HepG2 (cell line): ENCODE data around the gene PTK7. TPM values are rescaled to one million over a fixed set of nuclear protein-coding genes. Genes with fewer than 3 reads are reported as not detected.
A peak's percentile ranks its signal among the peaks of the same experiment; 100 is the strongest.

Source experiments
- ATF1 ChIP-seq: IDR thresholded peaks from 2 replicates; pipeline ENCODE4 v1.6.1; 2016; ENCODE audit warnings: mild to moderate bottlenecking, control low read depth
- ATM ChIP-seq: fragments of 450-650 bp; IDR thresholded peaks from 2 replicates; pipeline ENCODE4 v1.7.1; 2017; ENCODE audit warnings: mild to moderate bottlenecking, borderline replicate concordance
- EZH2 ChIP-seq: conservative IDR thresholded peaks from 2 replicates; pipeline ENCODE4 v1.6.1; 2012; ENCODE audit warnings: mild to moderate bottlenecking, low read depth, low read length, moderate library complexity
- GLI4 ChIP-seq: sonication (generic); formaldehyde crosslinking; IDR thresholded peaks from 2 replicates; pipeline ENCODE4 v1.5.1; 2020; ENCODE audit warnings: missing genetic modification reagents, mild to moderate bottlenecking, moderate library complexity, borderline replicate concordance
- NRL ChIP-seq: sonication (generic); formaldehyde crosslinking; IDR thresholded peaks from 2 replicates; pipeline ENCODE4 v1.5.0; 2020; ENCODE audit warnings: missing genetic modification reagents, mild to moderate bottlenecking, moderate library complexity, borderline replicate concordance
- PHF5A ChIP-seq: IDR thresholded peaks from one replicate; pipeline ENCODE4 v1.6.1; 2018; ENCODE audit warnings: low read depth, missing genetic modification reagents; ENCODE audit not compliant: unreplicated experiment
- POLR2AphosphoS5 ChIP-seq: IDR thresholded peaks from 2 replicates; pipeline ENCODE4 v1.6.1; 2012; ENCODE audit warnings: low read depth, low read length
- RBAK ChIP-seq: sonication (generic); formaldehyde crosslinking; IDR thresholded peaks from 2 replicates; pipeline ENCODE4 v1.5.1; 2020; ENCODE audit warnings: mild to moderate bottlenecking, missing genetic modification reagents
- REPIN1 ChIP-seq: sonication (generic); formaldehyde crosslinking; IDR thresholded peaks from 2 replicates; pipeline ENCODE4 v1.8.0; 2022; ENCODE audit warnings: missing genetic modification reagents, low read depth, mild to moderate bottlenecking, borderline replicate concordance
- SNRNP70 ChIP-seq: fragments of 200-400 bp; formaldehyde crosslinking; IDR thresholded peaks from 2 replicates; pipeline ENCODE4 v1.6.1; 2017; ENCODE audit warnings: mild to moderate bottlenecking, low read depth, low read length, moderate library complexity
- ZBTB20 ChIP-seq: sonication (generic); formaldehyde crosslinking; IDR thresholded peaks from 2 replicates; pipeline ENCODE4 v1.8.1; 2023; ENCODE audit warnings: missing genetic modification reagents, low read depth, mild to moderate bottlenecking, borderline replicate concordance
- ZNF331 ChIP-seq: sonication (generic); formaldehyde crosslinking; IDR thresholded peaks from 2 replicates; pipeline ENCODE4 v1.4.0; 2020; ENCODE audit warnings: missing genetic modification reagents
- ZNF430 ChIP-seq: sonication (generic); formaldehyde crosslinking; IDR thresholded peaks from 2 replicates; pipeline ENCODE4 v1.9.0; 2021; ENCODE audit warnings: mild to moderate bottlenecking, missing genetic modification reagents
- ZNF441 ChIP-seq: sonication (generic); formaldehyde crosslinking; IDR thresholded peaks from 2 replicates; pipeline ENCODE4 v1.7.0; 2021; ENCODE audit warnings: missing genetic modification reagents, borderline replicate concordance
- ZNF720 ChIP-seq: sonication (generic); formaldehyde crosslinking; IDR thresholded peaks from 2 replicates; pipeline ENCODE4 v1.4.0; 2020; ENCODE audit warnings: missing genetic modification reagents
- polyA plus RNA-seq, 8 experiments: library from polyadenylated mRNA; depleted of rRNA in 3 of 8; stranded (reverse) in 7 of 8; unstranded in 1 of 8; fragments of >200 nt; fragmentation: Illumina TruSeq in 4 of 8; extraction: Trizol in 4 of 8; gene quantifications; 2 replicates each; pipeline versions ENCODE4 v1.2.1 to v1.2.3, GENCODE V29; 2011 to 2016; ENCODE audit warnings: low read depth in 4 of 8, missing spikeins in 1 of 8, mixed read lengths in 1 of 8; ENCODE audit not compliant: insufficient read depth in 1 of 8
- total RNA-seq, 5 experiments: library from RNA; depleted of rRNA; stranded (reverse); fragments of >200 nt; fragmentation: Illumina TruSeq; extraction: Trizol; gene quantifications; 2 replicates each; pipeline ENCODE4 v1.2.3, GENCODE V29; 2016; ENCODE audit warnings: low read depth in 1 of 5
- TF ChIP-seq, protein P1 (sequence below): sonication (generic); formaldehyde crosslinking; IDR thresholded peaks from 2 replicates; pipeline ENCODE4 v1.5.0; 2020; ENCODE audit warnings: mild to moderate bottlenecking, missing genetic modification reagents
- TF ChIP-seq, protein P2 (sequence below): sonication (generic); formaldehyde crosslinking; IDR thresholded peaks from 2 replicates; pipeline ENCODE4 v1.4.0; 2020; ENCODE audit warnings: missing genetic modification reagents, borderline replicate concordance
- TF ChIP-seq, protein P3 (sequence below): sonication (generic); formaldehyde crosslinking; IDR thresholded peaks from 2 replicates; pipeline ENCODE4 v1.4.0; 2020; ENCODE audit warnings: missing genetic modification reagents
- TF ChIP-seq, protein P4 (sequence below): IDR thresholded peaks from 2 replicates; pipeline ENCODE4 v1.6.1; 2018; ENCODE audit warnings: missing genetic modification reagents, mild to moderate bottlenecking, missing compliant biosample characterization
- TF ChIP-seq, protein P5 (sequence below): sonication (generic); formaldehyde crosslinking; IDR thresholded peaks from 2 replicates; pipeline ENCODE4 v1.4.0; 2020; ENCODE audit warnings: missing genetic modification reagents

PTK7 gene
- total and polyA plus RNA-seq, 2 of the 13 experiments (the other 11 are each of a cell fraction or from before 2014, with no cell fraction given) = 98.5 to 99.8 TPM

DNA sequence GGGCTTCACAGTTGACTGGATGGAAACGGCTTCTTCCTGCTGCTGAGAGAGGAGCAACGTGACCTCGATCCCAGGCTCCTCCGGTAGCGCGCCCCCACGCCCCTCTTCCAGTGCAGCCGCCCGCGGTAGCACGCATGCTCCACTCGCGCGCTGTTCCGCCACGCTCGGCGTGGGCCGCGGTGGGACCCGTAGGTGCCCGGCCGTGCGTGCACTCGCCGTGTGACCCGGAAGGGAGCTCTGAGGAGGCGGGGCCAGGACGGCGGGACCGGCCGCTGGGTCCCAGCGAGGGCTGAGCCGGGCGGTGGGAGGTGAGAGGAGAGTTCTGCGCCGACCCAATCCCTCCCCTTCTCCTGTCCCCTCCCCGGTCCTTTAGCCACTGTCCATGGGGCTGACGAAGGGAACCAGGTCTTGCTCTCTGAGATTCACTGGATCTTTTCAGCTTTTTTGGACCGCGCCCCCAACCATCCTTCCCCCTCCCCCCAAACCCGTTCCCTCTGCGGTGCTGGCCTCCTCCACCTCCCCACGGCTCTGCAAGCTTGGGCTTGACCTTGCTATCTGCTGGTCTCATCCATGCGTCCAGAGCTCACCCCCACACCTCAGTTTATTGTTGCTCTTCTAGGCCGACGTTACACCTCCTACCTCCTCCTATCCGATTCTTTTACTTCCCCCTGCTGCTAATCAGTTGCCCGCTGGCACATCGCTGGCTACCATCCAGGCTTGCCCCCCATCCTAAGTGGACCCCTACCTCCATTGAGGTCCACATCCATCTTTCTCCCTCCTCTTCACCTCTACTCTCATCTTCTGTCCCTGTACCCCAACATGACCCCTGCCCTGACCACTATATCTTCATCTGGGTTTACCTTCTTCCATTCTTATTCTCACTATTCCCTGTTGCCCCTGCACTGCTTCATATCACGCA lies 106.1 kb downstream of the PTK7 start, which contains the start of gene CUL9 (continued):
- TF ChIP-seq, protein P1, sequence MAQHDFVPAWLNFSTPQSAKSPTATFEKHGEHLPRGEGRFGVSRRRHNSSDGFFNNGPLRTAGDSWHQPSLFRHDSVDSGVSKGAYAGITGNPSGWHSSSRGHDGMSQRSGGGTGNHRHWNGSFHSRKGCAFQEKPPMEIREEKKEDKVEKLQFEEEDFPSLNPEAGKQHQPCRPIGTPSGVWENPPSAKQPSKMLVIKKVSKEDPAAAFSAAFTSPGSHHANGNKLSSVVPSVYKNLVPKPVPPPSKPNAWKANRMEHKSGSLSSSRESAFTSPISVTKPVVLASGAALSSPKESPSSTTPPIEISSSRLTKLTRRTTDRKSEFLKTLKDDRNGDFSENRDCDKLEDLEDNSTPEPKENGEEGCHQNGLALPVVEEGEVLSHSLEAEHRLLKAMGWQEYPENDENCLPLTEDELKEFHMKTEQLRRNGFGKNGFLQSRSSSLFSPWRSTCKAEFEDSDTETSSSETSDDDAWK (CRISPR knock-in tag) = no peak
- TF ChIP-seq SNRNP70 (no peak), ATF1 (CRISPR knock-in tag) (no peak), REPIN1 (CRISPR knock-in tag) (peak; percentile 88), ATM (no peak), EZH2 (no peak), ZNF430 (peak; percentile 93), RBAK (CRISPR knock-in tag) (no peak), POLR2AphosphoS5 (peak; percentile 75), ZNF720 (CRISPR knock-in tag) (0 out of 2 replicates have a peak, but pooled peaks have one; percentile 72), ZBTB20 (CRISPR knock-in tag) (peak; percentile 80; the same call in 1 of the 2 replicates), GLI4 (CRISPR knock-in tag) (0 out of 2 replicates have a peak, but pooled peaks have one; percentile 45), PHF5A (CRISPR knock-in tag) (no peak), NRL (CRISPR knock-in tag) (peak; percentile 90; the same call in 1 of the 2 replicates), ZNF441 (no peak), ZNF331 (peak; percentile 91)
- TF ChIP-seq, protein P2, sequence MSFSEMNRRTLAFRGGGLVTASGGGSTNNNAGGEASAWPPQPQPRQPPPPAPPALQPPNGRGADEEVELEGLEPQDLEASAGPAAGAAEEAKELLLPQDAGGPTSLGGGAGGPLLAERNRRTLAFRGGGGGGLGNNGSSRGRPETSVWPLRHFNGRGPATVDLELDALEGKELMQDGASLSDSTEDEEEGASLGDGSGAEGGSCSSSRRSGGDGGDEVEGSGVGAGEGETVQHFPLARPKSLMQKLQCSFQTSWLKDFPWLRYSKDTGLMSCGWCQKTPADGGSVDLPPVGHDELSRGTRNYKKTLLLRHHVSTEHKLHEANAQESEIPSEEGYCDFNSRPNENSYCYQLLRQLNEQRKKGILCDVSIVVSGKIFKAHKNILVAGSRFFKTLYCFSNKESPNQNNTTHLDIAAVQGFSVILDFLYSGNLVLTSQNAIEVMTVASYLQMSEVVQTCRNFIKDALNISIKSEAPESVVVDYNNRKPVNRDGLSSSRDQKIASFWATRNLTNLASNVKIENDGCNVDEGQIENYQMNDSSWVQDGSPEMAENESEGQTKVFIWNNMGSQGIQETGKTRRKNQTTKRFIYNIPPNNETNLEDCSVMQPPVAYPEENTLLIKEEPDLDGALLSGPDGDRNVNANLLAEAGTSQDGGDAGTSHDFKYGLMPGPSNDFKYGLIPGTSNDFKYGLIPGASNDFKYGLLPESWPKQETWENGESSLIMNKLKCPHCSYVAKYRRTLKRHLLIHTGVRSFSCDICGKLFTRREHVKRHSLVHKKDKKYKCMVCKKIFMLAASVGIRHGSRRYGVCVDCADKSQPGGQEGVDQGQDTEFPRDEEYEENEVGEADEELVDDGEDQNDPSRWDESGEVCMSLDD = no peak; the same call in 1 of the 2 replicates
- TF ChIP-seq, protein P3, sequence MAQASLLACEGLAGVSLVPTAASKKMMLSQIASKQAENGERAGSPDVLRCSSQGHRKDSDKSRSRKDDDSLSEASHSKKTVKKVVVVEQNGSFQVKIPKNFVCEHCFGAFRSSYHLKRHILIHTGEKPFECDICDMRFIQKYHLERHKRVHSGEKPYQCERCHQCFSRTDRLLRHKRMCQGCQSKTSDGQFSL = 0 out of 2 replicates have a peak, but pooled peaks have one; percentile 58
- TF ChIP-seq, protein P4, sequence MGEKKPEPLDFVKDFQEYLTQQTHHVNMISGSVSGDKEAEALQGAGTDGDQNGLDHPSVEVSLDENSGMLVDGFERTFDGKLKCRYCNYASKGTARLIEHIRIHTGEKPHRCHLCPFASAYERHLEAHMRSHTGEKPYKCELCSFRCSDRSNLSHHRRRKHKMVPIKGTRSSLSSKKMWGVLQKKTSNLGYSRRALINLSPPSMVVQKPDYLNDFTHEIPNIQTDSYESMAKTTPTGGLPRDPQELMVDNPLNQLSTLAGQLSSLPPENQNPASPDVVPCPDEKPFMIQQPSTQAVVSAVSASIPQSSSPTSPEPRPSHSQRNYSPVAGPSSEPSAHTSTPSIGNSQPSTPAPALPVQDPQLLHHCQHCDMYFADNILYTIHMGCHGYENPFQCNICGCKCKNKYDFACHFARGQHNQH (CRISPR knock-in tag) = peak; percentile 89
- TF ChIP-seq, protein P5, sequence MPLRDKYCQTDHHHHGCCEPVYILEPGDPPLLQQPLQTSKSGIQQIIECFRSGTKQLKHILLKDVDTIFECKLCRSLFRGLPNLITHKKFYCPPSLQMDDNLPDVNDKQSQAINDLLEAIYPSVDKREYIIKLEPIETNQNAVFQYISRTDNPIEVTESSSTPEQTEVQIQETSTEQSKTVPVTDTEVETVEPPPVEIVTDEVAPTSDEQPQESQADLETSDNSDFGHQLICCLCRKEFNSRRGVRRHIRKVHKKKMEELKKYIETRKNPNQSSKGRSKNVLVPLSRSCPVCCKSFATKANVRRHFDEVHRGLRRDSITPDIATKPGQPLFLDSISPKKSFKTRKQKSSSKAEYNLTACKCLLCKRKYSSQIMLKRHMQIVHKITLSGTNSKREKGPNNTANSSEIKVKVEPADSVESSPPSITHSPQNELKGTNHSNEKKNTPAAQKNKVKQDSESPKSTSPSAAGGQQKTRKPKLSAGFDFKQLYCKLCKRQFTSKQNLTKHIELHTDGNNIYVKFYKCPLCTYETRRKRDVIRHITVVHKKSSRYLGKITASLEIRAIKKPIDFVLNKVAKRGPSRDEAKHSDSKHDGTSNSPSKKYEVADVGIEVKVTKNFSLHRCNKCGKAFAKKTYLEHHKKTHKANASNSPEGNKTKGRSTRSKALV = no peak
